Lung (tissue), 12 donors: ENCODE results near the gene CMIP. TPM values are rescaled to one million over a fixed set of nuclear protein-coding genes. Genes with fewer than 3 reads are reported as not detected.

Source experiments
- ATAC-seq: fragments of 200-7000 bp; cut with Tn5 transposase; one replicate; pipeline ENCODE4 v1.9.1; 2020; ENCODE audit warnings: moderate number of reproducible peaks; ENCODE audit not compliant: insufficient read depth, low FRiP score
- DNase-seq, 3 donors: peaks; one replicate each; pipeline ENCODE4 v3.0.0-alpha.2; 2013 to 2017
- H3K27ac ChIP-seq, 2 donors: one replicate each; pipeline ENCODE4 v1.5.1; 2013; ENCODE audit warnings: mild to moderate bottlenecking in 2 of 2, moderate library complexity in 2 of 2, control low read depth in 1 of 2, inconsistent platforms in 1 of 2, low read depth in 1 of 2, low read length in 1 of 2
- H3K27me3 ChIP-seq, 3 donors: one replicate each; pipeline ENCODE4 v1.5.1; 2013; ENCODE audit warnings: low read length in 2 of 3; ENCODE audit not compliant: control insufficient read depth in 3 of 3, insufficient read depth in 3 of 3
- H3K36me3 ChIP-seq, 4 donors: one replicate each; pipeline ENCODE4 v1.5.1; 2013; ENCODE audit warnings: low read length in 4 of 4, mild to moderate bottlenecking in 1 of 4, moderate library complexity in 1 of 4; ENCODE audit not compliant: control insufficient read depth in 4 of 4, insufficient read depth in 4 of 4
- H3K4me1 ChIP-seq, 5 donors: one replicate each; pipeline ENCODE4 v1.5.1; 2013; ENCODE audit warnings: low read length in 5 of 5, mild to moderate bottlenecking in 2 of 5, moderate library complexity in 1 of 5; ENCODE audit not compliant: control insufficient read depth in 5 of 5, insufficient read depth in 5 of 5
- H3K4me3 ChIP-seq: one replicate; pipeline ENCODE4 v1.5.1; 2013; ENCODE audit warnings: mild to moderate bottlenecking, control low read depth, moderate library complexity
- H3K9ac ChIP-seq, 2 donors: one replicate each; pipeline ENCODE4 v1.5.1; 2013; ENCODE audit warnings: low read length in 2 of 2, control low read depth in 1 of 2; ENCODE audit not compliant: insufficient read depth in 1 of 2
- H3K9me3 ChIP-seq, 4 donors: one replicate each; pipeline ENCODE4 v1.5.1; 2013; ENCODE audit warnings: low read length in 3 of 4, mild to moderate bottlenecking in 1 of 4, moderate library complexity in 1 of 4; ENCODE audit not compliant: control insufficient read depth in 4 of 4, insufficient read depth in 3 of 4
- CTCF ChIP-seq: IDR thresholded peaks from 2 replicates; pipeline ENCODE4 v1.5.1; 2012; ENCODE audit warnings: mild to moderate bottlenecking; ENCODE audit errors: control extremely low read depth, extremely low read depth
- WGBS, 2 donors: extraction: QIAGEN DNeasy Blood & Tissue Kit; methylation state at CpG; one replicate each; pipeline ENCODE4 v1.1.7; 2013; 5-methylcytosine and 5-hydroxymethylcytosine counted together
- polyA plus RNA-seq, 2 donors: library from polyadenylated mRNA; stranded (reverse); fragments of 200-250 nt; gene quantifications; one replicate each; pipeline ENCODE4 v1.2.1, GENCODE V29; 2013
- total RNA-seq, 2 donors: library from RNA; depleted of rRNA in 1 of 2; stranded (reverse); fragments of >200 nt in 1 of 2; gene quantifications; one replicate each; pipeline ENCODE4 v1.2.1, GENCODE V29; 2014 to 2021
- donor health status: control.
- donor health status: control.
- donor health status: Bipolar disorder and iron deficiency.
- donor health status: healthy.
- donor health status: DM: yes; HTN: yes; CAD: no.

CMIP gene
- total and polyA plus RNA-seq, 4 donors = 11.8 to 80.5 (median 48.6) TPM

GRCh38 chr16:81560979-81561657 lies 116.5 kb downstream of the CMIP start:
- H3K9ac ChIP-seq = no peak overlapping the region
- no peak for DNase-seq
- no peaks in the 10 kb centered on the region for H3K9me3 ChIP-seq
- ATAC-seq = no peak
- no peaks in the 10 kb centered on the region for H3K27me3 ChIP-seq
- peaks cover 0 to 11% (median 0%) of the 10 kb centered on the region in 5 donors for H3K4me1 ChIP-seq
- no peak overlapping the region for H3K4me3 ChIP-seq
- WGBS, 2 donors = 71 to 80% methylated on average over 8 of the region's 8 CpGs
- no peaks in the 10 kb centered on the region for H3K36me3 ChIP-seq
- no peak overlapping the region for H3K27ac ChIP-seq
- TF ChIP-seq CTCF = no peak

- ATAC-seq (no peak), DNase-seq (no peak)
- H3K9ac ChIP-seq = no peak overlapping the region
- H3K4me3 ChIP-seq = no peak overlapping the region
- H3K36me3 ChIP-seq = no peaks in the 10 kb centered on the region
- H3K4me1 ChIP-seq = peaks cover 0 to 11% (median 0%) of the 10 kb centered on the region in 5 donors
- no peak overlapping the region for H3K27ac ChIP-seq
- H3K9me3 ChIP-seq = no peaks in the 10 kb centered on the region
- no peak for TF ChIP-seq CTCF
- H3K27me3 ChIP-seq = no peaks in the 10 kb centered on the region
- WGBS, 2 donors = 85% methylated on average over 8 of the region's 8 CpGs
Observed at GRCh38 chr16:81562174-81562849, 117.7 kb downstream of the CMIP start.

GRCh38 chr16:81562926-81563325 lies 118.3 kb downstream of the CMIP start:
- ATAC-seq (no peak), DNase-seq (no peak)
- H3K9me3 ChIP-seq = no peaks in the 10 kb centered on the region
- no peak overlapping the region for H3K4me3 ChIP-seq
- H3K9ac ChIP-seq = no peak overlapping the region
- 93 to 95% methylated on average over 8 of the region's 8 CpGs for WGBS, 2 donors
- H3K27ac ChIP-seq = no peak overlapping the region
- H3K36me3 ChIP-seq = no peaks in the 10 kb centered on the region
- no peak for TF ChIP-seq CTCF
- H3K4me1 ChIP-seq = peaks cover 0 to 11% (median 0%) of the 10 kb centered on the region in 5 donors
- no peaks in the 10 kb centered on the region for H3K27me3 ChIP-seq
